Mesothelial cell of epicardium (in vitro differentiated cells): Measurements from ENCODE around the gene AKAP13. TPM values are rescaled to one million over a fixed set of nuclear protein-coding genes. Genes with fewer than 3 reads are reported as not detected.

ENCODE experiments used
- DNase-seq, 2 experiments: peaks; one replicate each; pipeline ENCODE4 v3.0.0; 2021; ENCODE audit warnings: low spot score in 2 of 2; ENCODE audit not compliant: unreplicated experiment in 2 of 2
- H3K27ac Mint-ChIP-seq: 2 replicates; pipeline ENCODE4 v1.8.0; 2021; ENCODE audit warnings: mixed read lengths
- H3K27me3 Mint-ChIP-seq: 2 replicates; pipeline ENCODE4 v1.8.0; 2021; ENCODE audit warnings: low read depth, mixed read lengths
- H3K36me3 Mint-ChIP-seq: 2 replicates; pipeline ENCODE4 v1.8.0; 2021; ENCODE audit warnings: mixed read lengths
- H3K4me1 Mint-ChIP-seq: 2 replicates; pipeline ENCODE4 v1.8.0; 2021; ENCODE audit warnings: mixed read lengths
- H3K4me3 Mint-ChIP-seq: 2 replicates; pipeline ENCODE4 v1.8.0; 2021; ENCODE audit warnings: mild to moderate bottlenecking, moderate library complexity, mixed read lengths
- H3K9me3 Mint-ChIP-seq: 2 replicates; pipeline ENCODE4 v1.8.0; 2021; ENCODE audit warnings: mixed read lengths
- total RNA-seq: library from RNA; stranded (reverse); gene quantifications from 3 replicates; pipeline ENCODE4 v1.2.1, GENCODE V29; 2021
- TF ChIP-seq, protein P1 (sequence below): fragments of 200-600 bp; sonication (generic); IDR thresholded peaks from one replicate; pipeline ENCODE4 v1.5.0; 2021; ENCODE audit warnings: antibody characterized with exemption; ENCODE audit not compliant: unreplicated experiment

Gene AKAP13
- total RNA-seq, 1 donor from 2014 or later: 109 TPM

DNA sequence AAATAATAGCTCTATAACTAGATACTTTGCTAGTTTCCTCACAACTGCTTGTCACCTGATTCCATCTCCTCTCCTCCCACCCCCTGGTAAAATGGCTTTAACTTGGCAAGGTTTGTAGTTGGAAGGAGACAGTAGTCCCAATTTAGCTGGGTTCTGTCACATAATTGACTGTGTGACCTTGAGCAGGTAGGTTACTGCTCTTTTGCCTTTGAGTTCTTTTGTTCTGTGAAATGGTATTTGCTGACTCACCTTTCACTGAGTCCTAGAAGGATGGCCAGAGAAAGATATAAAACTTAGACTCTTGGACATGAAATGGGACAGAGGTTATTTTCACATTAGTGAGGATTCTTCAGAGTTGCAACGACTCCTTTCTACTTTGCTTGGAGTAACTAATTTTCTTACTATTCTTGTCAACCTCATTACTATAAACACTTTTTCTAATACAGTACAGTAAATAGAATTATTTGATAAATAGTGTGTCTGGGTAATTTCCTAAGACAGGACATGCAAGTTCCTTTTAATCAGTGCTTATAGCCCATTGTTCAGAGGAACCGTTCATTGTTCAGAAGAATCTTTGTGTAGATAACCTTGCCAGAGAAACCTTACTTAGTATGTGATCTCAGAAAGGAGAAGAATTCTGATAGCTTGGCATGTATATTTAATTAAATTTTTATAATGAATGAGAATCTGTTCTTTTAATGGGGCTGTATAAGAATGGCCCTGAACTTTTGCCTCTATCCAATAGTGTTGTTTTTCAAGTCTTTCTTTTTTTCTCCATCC lies 14.3 kb downstream of the AKAP13 start:
- H3K4me3 Mint-ChIP-seq: no peak overlapping the region
- H3K27ac Mint-ChIP-seq: peak overlapping the region; percentile 33
- TF ChIP-seq, protein P1, sequence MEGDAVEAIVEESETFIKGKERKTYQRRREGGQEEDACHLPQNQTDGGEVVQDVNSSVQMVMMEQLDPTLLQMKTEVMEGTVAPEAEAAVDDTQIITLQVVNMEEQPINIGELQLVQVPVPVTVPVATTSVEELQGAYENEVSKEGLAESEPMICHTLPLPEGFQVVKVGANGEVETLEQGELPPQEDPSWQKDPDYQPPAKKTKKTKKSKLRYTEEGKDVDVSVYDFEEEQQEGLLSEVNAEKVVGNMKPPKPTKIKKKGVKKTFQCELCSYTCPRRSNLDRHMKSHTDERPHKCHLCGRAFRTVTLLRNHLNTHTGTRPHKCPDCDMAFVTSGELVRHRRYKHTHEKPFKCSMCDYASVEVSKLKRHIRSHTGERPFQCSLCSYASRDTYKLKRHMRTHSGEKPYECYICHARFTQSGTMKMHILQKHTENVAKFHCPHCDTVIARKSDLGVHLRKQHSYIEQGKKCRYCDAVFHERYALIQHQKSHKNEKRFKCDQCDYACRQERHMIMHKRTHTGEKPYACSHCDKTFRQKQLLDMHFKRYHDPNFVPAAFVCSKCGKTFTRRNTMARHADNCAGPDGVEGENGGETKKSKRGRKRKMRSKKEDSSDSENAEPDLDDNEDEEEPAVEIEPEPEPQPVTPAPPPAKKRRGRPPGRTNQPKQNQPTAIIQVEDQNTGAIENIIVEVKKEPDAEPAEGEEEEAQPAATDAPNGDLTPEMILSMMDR: no peak
- H3K4me1 Mint-ChIP-seq: peaks cover 38% of the 10 kb centered on the region
- peaks cover 2% of the 10 kb centered on the region for H3K36me3 Mint-ChIP-seq
- no peak for DNase-seq
- H3K9me3 Mint-ChIP-seq: no peaks in the 10 kb centered on the region
- H3K27me3 Mint-ChIP-seq: no peaks in the 10 kb centered on the region

DNA sequence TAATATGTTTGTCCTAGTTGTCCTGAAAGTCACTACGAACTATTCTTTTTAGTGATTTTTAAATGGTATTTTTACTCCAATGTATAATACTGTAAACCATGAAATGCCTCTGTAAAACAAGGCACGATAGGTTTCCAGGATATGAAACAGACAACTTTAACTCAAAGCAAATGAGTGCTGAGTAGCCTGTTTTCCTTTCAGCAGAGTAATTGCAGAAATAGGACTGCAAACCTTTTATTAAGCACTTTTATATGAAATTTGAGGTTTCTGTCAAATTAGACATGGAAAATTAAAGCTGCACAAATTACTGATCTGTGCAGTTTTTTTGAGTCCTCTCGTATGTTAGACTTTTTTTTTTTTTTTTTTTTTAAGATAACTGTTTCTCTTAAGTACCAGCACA lies 16.2 kb downstream of the AKAP13 start:
- TF ChIP-seq, protein P1: no peak
- Mint-ChIP-seq H3K36me3 (peaks cover 2% of the 10 kb centered on the region), H3K4me1 (peaks cover 38% of the 10 kb centered on the region), H3K9me3 (no peaks in the 10 kb centered on the region), H3K27ac (no peak overlapping the region), H3K4me3 (no peak overlapping the region), H3K27me3 (no peaks in the 10 kb centered on the region)
- no peak for DNase-seq

DNA sequence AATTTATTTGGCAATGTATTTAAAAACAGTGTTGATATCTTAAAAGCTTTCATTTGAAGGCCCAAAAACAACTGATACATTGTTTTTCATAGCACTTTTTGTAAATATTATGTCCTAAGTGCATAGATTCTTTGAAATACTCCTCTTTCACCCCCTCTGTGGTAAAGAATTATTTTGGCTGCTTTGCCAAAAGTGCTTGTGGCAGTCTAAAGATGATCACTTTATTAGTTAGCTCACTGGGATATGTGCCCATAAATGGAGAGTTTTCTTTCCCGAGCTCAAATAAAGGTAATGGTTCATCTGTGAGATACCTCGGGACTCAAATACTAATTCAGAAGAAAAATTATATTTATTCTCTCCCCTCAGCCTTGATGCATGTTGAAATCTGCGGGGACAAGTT lies 16.7 kb downstream of the AKAP13 start:
- Mint-ChIP-seq H3K4me3 (no peak overlapping the region), H3K27ac (no peak overlapping the region), H3K27me3 (no peaks in the 10 kb centered on the region), H3K36me3 (peaks cover 2% of the 10 kb centered on the region), H3K9me3 (no peaks in the 10 kb centered on the region), H3K4me1 (peaks cover 41% of the 10 kb centered on the region)
- TF ChIP-seq, protein P1: no peak
- no peak for DNase-seq

DNA sequence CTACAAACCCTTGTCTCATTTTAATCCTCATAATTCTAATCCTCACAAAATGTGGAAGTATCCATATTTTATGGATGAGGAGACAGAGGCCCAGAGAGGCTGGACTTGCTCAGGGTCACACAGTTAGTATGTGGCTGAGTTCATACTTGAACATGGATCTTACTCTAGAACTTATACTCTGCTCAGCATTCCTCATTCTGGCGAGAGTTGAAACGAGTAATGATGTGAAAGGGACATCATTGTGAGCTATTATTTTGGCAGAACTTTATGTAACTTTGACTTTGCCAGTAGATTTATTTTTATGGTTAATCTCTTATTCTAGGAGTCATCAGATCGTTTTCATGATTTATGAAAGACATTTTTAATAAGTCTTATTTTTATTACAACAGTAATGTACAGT lies 17.5 kb downstream of the AKAP13 start:
- Mint-ChIP-seq H3K36me3 (peaks cover 2% of the 10 kb centered on the region), H3K9me3 (no peaks in the 10 kb centered on the region), H3K27ac (no peak overlapping the region), H3K27me3 (no peaks in the 10 kb centered on the region), H3K4me3 (no peak overlapping the region), H3K4me1 (peaks cover 46% of the 10 kb centered on the region)
- no peak for DNase-seq
- TF ChIP-seq, protein P1: no peak

DNA sequence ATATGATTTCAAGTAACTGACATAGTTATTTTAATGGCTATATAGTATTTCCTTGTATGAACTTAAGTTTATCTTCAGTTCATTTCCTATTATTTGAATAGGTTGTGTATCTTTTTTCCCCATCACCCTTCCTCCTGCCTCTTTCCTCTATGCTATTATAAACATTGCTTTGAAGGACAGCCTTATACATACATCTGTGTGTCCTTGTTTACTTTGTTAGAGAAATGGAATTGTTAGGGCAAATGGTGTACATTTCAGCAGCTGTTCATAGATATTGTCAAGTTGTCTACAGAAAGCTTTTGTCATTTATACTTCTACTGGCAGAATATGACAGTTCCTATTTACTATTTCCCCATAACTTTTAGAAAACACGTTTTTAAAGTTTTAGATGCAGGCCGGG lies 18.4 kb downstream of the AKAP13 start:
- no peak overlapping the region for H3K4me3 Mint-ChIP-seq
- DNase-seq: no peak
- peaks cover 38% of the 10 kb centered on the region for H3K4me1 Mint-ChIP-seq
- TF ChIP-seq, protein P1: no peak
- peaks cover 2% of the 10 kb centered on the region for H3K36me3 Mint-ChIP-seq
- no peaks in the 10 kb centered on the region for H3K27me3 Mint-ChIP-seq
- H3K27ac Mint-ChIP-seq: no peak overlapping the region
- no peaks in the 10 kb centered on the region for H3K9me3 Mint-ChIP-seq
